Prostate gland (tissue), 2 donors: Measurements from ENCODE around the gene EMC9.

ENCODE experiments used
- POLR2A ChIP-seq: fragments of 450-650 bp; IDR thresholded peaks from one replicate; pipeline ENCODE4 v1.6.1; 2016; ENCODE audit warnings: antibody characterized with exemption, mild to moderate bottlenecking
- POLR2AphosphoS5 ChIP-seq: sonication (generic); formaldehyde crosslinking; IDR thresholded peaks from one replicate; pipeline ENCODE4 v1.6.1; 2017; ENCODE audit warnings: antibody characterized with exemption
- TF ChIP-seq, protein P1 (sequence below), 4 experiments: fragments of 200-600 bp in 2 of 4; fragments of 450-650 bp in 2 of 4; sonication (generic) in 2 of 4; IDR thresholded peaks; 1 replicate in 3 of 4; 2 replicates in 1 of 4; pipeline ENCODE4 v1.5.1; 2016 to 2019; ENCODE audit warnings: antibody characterized with exemption in 4 of 4, mild to moderate bottlenecking in 2 of 4, moderate library complexity in 2 of 4

DNA sequence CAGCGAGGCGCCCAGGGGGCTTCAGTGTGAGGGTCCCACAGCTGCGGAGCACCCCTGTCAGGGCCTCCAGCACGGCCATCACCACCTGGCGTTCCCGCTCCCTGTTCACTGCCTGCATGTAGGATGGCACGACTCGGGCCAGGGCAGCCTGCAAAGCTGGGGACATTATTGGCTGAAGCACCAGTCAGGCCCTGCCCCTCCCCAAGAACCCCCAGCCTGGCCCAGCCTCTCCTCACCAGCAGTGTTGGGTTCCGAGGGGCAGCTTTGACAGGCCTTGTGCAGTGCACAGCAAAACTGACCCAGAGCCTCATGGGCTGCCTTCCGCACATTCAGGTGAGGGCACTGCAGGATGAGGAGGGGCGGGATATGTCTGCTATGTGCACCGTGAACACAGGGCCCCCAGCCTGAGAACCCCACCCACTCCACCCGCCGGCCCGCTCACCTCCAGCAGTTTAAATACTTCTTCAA is 41.7 kb upstream of the EMC9 start:
- TF ChIP-seq, protein P1, sequence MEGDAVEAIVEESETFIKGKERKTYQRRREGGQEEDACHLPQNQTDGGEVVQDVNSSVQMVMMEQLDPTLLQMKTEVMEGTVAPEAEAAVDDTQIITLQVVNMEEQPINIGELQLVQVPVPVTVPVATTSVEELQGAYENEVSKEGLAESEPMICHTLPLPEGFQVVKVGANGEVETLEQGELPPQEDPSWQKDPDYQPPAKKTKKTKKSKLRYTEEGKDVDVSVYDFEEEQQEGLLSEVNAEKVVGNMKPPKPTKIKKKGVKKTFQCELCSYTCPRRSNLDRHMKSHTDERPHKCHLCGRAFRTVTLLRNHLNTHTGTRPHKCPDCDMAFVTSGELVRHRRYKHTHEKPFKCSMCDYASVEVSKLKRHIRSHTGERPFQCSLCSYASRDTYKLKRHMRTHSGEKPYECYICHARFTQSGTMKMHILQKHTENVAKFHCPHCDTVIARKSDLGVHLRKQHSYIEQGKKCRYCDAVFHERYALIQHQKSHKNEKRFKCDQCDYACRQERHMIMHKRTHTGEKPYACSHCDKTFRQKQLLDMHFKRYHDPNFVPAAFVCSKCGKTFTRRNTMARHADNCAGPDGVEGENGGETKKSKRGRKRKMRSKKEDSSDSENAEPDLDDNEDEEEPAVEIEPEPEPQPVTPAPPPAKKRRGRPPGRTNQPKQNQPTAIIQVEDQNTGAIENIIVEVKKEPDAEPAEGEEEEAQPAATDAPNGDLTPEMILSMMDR (IDR thresholded peaks at IDR 0.05), result no peak
- TF ChIP-seq POLR2AphosphoS5 (no peak), POLR2A (no peak)
